Common myeloid progenitor, CD34-positive (primary cell): ENCODE results near the gene HEATR3.

Experiments used
- CTCF ChIA-PET: fragments of 350-600 bp; sonication (Branson Sonifier 250); formaldehyde crosslinking; loops from one replicate; lab custom pipeline; 2021; ENCODE audit warnings: antibody characterized with exemption; lab: Charles Lee
- POLR2A ChIA-PET: fragments of 350-600 bp; sonication (Branson Sonifier 250); formaldehyde crosslinking; loops from one replicate; lab custom pipeline; 2021; ENCODE audit warnings: antibody characterized with exemption; lab: Charles Lee
- DNase-seq, 3 donors: peaks; one replicate each; pipeline versions ENCODE4 v3.0.0 to v3.0.0-alpha.2; 2013
- H3K27ac ChIP-seq, 2 experiments: 1 replicate in 1 of 2; 2 replicates in 1 of 2; pipeline ENCODE4 v1.7.0; 2013; ENCODE audit warnings: inconsistent platforms in 2 of 2, low read length in 2 of 2, mild to moderate bottlenecking in 2 of 2, low read depth in 1 of 2, moderate library complexity in 1 of 2; ENCODE audit not compliant: severe bottlenecking in 2 of 2, insufficient read depth in 1 of 2, poor library complexity in 1 of 2
- H3K27me3 ChIP-seq, 5 experiments: replicated peaks in 2 of 5; 1 replicate in 3 of 5; 2 replicates in 2 of 5; pipeline versions ENCODE4 v1.6.1 to v1.7.0; 2013; ENCODE audit warnings: low read length in 4 of 5, mild to moderate bottlenecking in 2 of 5, moderate library complexity in 2 of 5, inconsistent platforms in 1 of 5; ENCODE audit not compliant: insufficient read depth in 5 of 5, control insufficient read depth in 4 of 5
- H3K36me3 ChIP-seq, 4 experiments: 1 replicate in 2 of 4; 2 replicates in 2 of 4; pipeline versions ENCODE4 v1.6.1 to v1.7.0; 2013; ENCODE audit warnings: low read length in 3 of 4, control low read depth in 1 of 4, mild to moderate bottlenecking in 1 of 4; ENCODE audit not compliant: control insufficient read depth in 4 of 4, insufficient read depth in 4 of 4
- H3K4me1 ChIP-seq, 4 experiments: 1 replicate in 3 of 4; 2 replicates in 1 of 4; pipeline versions ENCODE4 v1.6.1 to v1.7.1; 2013; ENCODE audit warnings: low read length in 3 of 4, mild to moderate bottlenecking in 3 of 4, control low read depth in 1 of 4, inconsistent platforms in 1 of 4, moderate library complexity in 1 of 4; ENCODE audit not compliant: control insufficient read depth in 4 of 4, insufficient read depth in 4 of 4; ENCODE audit errors: control extremely low read depth in 1 of 4
- H3K4me3 ChIP-seq, 7 experiments: 1 replicate in 4 of 7; 2 replicates in 3 of 7; pipeline versions ENCODE4 v1.5.1 to v1.7.0; 2013; ENCODE audit warnings: mild to moderate bottlenecking in 7 of 7, low read length in 6 of 7, moderate library complexity in 6 of 7, inconsistent platforms in 2 of 7, low read depth in 2 of 7, control low read depth in 1 of 7; ENCODE audit not compliant: insufficient read depth in 4 of 7, control insufficient read depth in 1 of 7; ENCODE audit errors: extremely low read depth in 1 of 7
- H3K9me3 ChIP-seq, 5 experiments: 1 replicate in 4 of 5; 2 replicates in 1 of 5; pipeline versions ENCODE4 v1.6.1 to v1.7.1; 2013; ENCODE audit warnings: low read length in 4 of 5, mild to moderate bottlenecking in 2 of 5, inconsistent platforms in 1 of 5, low read depth in 1 of 5, moderate library complexity in 1 of 5; ENCODE audit not compliant: control insufficient read depth in 4 of 5, insufficient read depth in 2 of 5; ENCODE audit errors: control extremely low read depth in 1 of 5
- WGBS: methylation state at CpG from one replicate; pipeline ENCODE4 v1.1.5; 2013; ENCODE audit not compliant: insufficient coverage; 5-methylcytosine and 5-hydroxymethylcytosine counted together

The HEATR3 gene

GRCh38 chr16:50025537-50025931, 40.2 kb upstream of the HEATR3 start:
- H3K27ac ChIP-seq, result peak overlapping the region; percentile 46 to 82
- WGBS, result 0% methylated on average over 17 of the region's 17 CpGs
- ChIA-PET POLR2A (interaction anchor here (0.5 to 1.2 kb wide), 3 partner anchors 13 to 185 kb away, joined by 3 to 6 read pairs (median 3); no protein-coding TSS in a partner anchor), CTCF (interaction anchor here (0.6 to 5.1 kb wide), 22 partner anchors 11 to 781 kb away, joined by 3 to 41 read pairs (median 4); partner anchors contain the start of gene HEATR3)
- peaks cover under 1 to 15% (median 13%) of the 10 kb centered on the region in 4 experiments for H3K36me3 ChIP-seq
- peak overlapping the region; percentile 73 to 98 (median 96) for H3K4me3 ChIP-seq
- DNase-seq, result peak; percentile 25 to 67 (median 56)
- peaks cover 0 to 2% (median 0%) of the 10 kb centered on the region in 5 experiments for H3K27me3 ChIP-seq
- H3K4me1 ChIP-seq, result peaks cover 8 to 19% (median 11%) of the 10 kb centered on the region in 4 experiments
- H3K9me3 ChIP-seq, result no peaks in the 10 kb centered on the region

DNA sequence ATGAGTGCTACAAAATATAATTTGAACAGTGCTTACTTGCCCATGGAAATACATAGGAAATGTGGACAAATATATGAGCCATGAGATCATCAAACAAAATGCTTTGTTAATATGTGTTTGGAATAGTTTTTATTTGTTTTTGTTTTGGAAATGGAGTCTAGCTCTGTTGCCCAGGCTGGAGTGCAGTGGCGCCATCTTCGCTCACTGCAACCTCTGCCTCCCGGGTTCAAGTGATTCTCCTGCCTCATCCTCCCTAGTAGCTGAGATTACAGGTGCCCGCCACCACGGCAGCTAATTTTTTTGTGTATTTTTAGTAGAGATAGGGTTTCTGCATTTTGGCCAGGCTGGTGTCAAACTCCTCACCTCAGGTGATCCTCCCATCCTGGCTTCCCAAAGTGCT, 37.9 kb upstream of the HEATR3 start:
- ChIA-PET CTCF (interaction anchor here (1.0 to 1.5 kb wide), 4 partner anchors 11 to 183 kb away, joined by 3 to 5 read pairs (median 4); no protein-coding TSS in a partner anchor), POLR2A (no interaction called here)
- DNase-seq, result no peak
- no peak overlapping the region for H3K27ac ChIP-seq
- peaks cover 16 to 34% (median 27%) of the 10 kb centered on the region in 4 experiments for H3K36me3 ChIP-seq
- no peak overlapping the region for H3K4me3 ChIP-seq
- H3K27me3 ChIP-seq, result no peaks in the 10 kb centered on the region
- WGBS, result no CpG with 5 or more reads among the region's 5 CpGs
- no peaks in the 10 kb centered on the region for H3K9me3 ChIP-seq
- H3K4me1 ChIP-seq, result peaks cover 8 to 19% (median 11%) of the 10 kb centered on the region in 4 experiments

DNA sequence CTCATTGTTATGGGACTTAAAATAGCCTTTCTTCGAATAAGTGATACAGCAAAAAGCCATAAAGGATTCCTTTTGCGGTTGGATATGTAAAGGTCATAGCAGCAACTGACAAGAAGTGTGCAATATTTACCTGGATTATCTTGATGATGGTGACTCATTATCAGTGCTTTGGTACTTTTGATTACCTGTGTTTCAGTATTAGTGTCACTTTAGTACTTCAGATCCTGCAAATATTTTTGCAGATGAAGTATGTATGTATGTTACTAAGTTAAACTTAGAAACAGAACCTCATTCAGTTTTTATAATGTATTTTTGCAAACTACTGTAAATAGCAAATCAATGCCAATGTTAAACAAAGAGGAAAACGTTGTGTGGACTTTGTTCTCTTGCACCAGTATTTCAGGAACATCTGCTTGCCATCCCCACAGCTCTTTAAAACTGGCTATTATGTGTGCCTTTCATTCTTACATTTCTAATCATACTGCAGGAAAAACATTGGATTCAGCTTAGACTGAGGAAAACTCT, 30.2 kb upstream of the HEATR3 start:
- ChIA-PET POLR2A (no interaction called here), CTCF (interaction anchor here (7.0 kb wide), 1 partner anchor 11 kb away, joined by 41 read pairs; the partner anchor contains the start of gene CNEP1R1)

GRCh38 chr16:50036426-50036825, 29.3 kb upstream of the HEATR3 start:
- POLR2A ChIA-PET, result no interaction called here
- H3K27ac ChIP-seq, result no peak overlapping the region
- H3K36me3 ChIP-seq, result peaks cover 10 to 32% (median 21%) of the 10 kb centered on the region in 4 experiments
- H3K4me1 ChIP-seq, result peaks cover 13 to 36% (median 27%) of the 10 kb centered on the region in 4 experiments
- DNase-seq, result no peak
- no peaks in the 10 kb centered on the region for H3K9me3 ChIP-seq
- H3K4me3 ChIP-seq, result no peak overlapping the region
- H3K27me3 ChIP-seq, result no peaks in the 10 kb centered on the region
- WGBS, result 100% methylated on average over 1 of the region's 3 CpGs
- CTCF ChIA-PET, result interaction anchor here (0.7 to 7.0 kb wide), 2 partner anchors 12 to 174 kb away, joined by 3 to 41 read pairs; partner anchors contain the start of gene CNEP1R1

More for the DNA sequence above, 30.2 kb upstream of the HEATR3 start:
- Histone ChIP-seq H3K36me3 (peaks cover 17 to 37% (median 27%) of the 10 kb centered on the region in 4 experiments), H3K4me1 (peaks cover 9 to 35% (median 27%) of the 10 kb centered on the region in 4 experiments), H3K9me3 (no peaks in the 10 kb centered on the region), H3K27ac (no peak overlapping the region), H3K4me3 (no peak overlapping the region), H3K27me3 (no peaks in the 10 kb centered on the region)
- no peak for DNase-seq
- 100% methylated on average over 2 of the region's 3 CpGs for WGBS

- no peaks in the 10 kb centered on the region for H3K9me3 ChIP-seq
- 100% methylated on average over 1 of the region's 2 CpGs for WGBS
- peak; percentile 15 to 57 (median 54) for DNase-seq
- CTCF ChIA-PET, result interaction anchor here (1.0 to 7.0 kb wide), 3 partner anchors 13 to 29 kb away, joined by 4 to 41 read pairs (median 4); partner anchors contain the start of gene CNEP1R1
- POLR2A ChIA-PET, result interaction anchor here (1.1 kb wide), 1 partner anchor 12 kb away, joined by 3 read pairs; the partner anchor contains the start of gene CNEP1R1
- no peaks in the 10 kb centered on the region for H3K27me3 ChIP-seq
- no peak overlapping the region for H3K4me3 ChIP-seq
- peak overlapping the region in 1 of 2 experiments; percentile 32 for H3K27ac ChIP-seq
- H3K4me1 ChIP-seq, result peaks cover 13 to 36% (median 27%) of the 10 kb centered on the region in 4 experiments
- peaks cover 2 to 23% (median 10%) of the 10 kb centered on the region in 4 experiments for H3K36me3 ChIP-seq
These were observed 28.0 kb upstream of the HEATR3 start for GRCh38 chr16:50037662-50038220.

GRCh38 chr16:50038286-50038685, 27.5 kb upstream of the HEATR3 start:
- H3K27ac ChIP-seq, result peak overlapping the region in 1 of 2 experiments; percentile 32
- peak in 2 of 3 donors; percentile 14 to 22 for DNase-seq
- ChIA-PET POLR2A (interaction anchor here (1.1 kb wide), 1 partner anchor 13 kb away, joined by 3 read pairs; the partner anchor contains the start of gene CNEP1R1), CTCF (interaction anchor here (0.9 to 7.0 kb wide), 5 partner anchors 11 to 29 kb away, joined by 3 to 41 read pairs (median 4); partner anchors contain the start of gene CNEP1R1)
- H3K36me3 ChIP-seq, result peaks cover 2 to 22% (median 9%) of the 10 kb centered on the region in 4 experiments
- no peak overlapping the region for H3K4me3 ChIP-seq
- H3K9me3 ChIP-seq, result no peaks in the 10 kb centered on the region
- H3K4me1 ChIP-seq, result peaks cover 13 to 36% (median 27%) of the 10 kb centered on the region in 4 experiments
- WGBS, result 27% methylated on average over 2 of the region's 4 CpGs
- no peaks in the 10 kb centered on the region for H3K27me3 ChIP-seq
